IMR-90 (cell line): ENCODE results near the gene PSMD11. TPM values are rescaled to one million over a fixed set of nuclear protein-coding genes. Genes with fewer than 3 reads are reported as not detected.

ENCODE experiments used
- ATAC-seq: fragments of 200-7000 bp; cut with Tn5 transposase; 2 replicates; pipeline ENCODE4 v1.9.1; 2020; ENCODE audit warnings: low read depth, mild to moderate bottlenecking, moderate library complexity
- BruUV-seq: library from RNA; stranded (reverse); fragments of 400-500 nt; replicated peaks from 2 replicates; lab custom pipeline; 2021; lab: Mats Ljungman, UMichigan
- CTCF ChIA-PET: fragments of 300-600 bp; formaldehyde crosslinking; extraction: SDS; loops from one replicate; lab custom pipeline; 2021; ENCODE audit warnings: antibody characterized with exemption; lab: Yijun Ruan, JAX
- POLR2A ChIA-PET: fragments of 300-600 bp; sonication (Branson Sonifier 250); formaldehyde crosslinking; loops from one replicate; lab custom pipeline; 2022; ENCODE audit warnings: antibody characterized with exemption; ENCODE audit not compliant: unreplicated experiment; lab: Charles Lee
- DNase-seq: peaks from one replicate; pipeline ENCODE4 v3.0.0; 2013
- H2AFZ ChIP-seq: replicated peaks from 2 replicates; pipeline ENCODE3; 2013; ENCODE audit warnings: low read length, mild to moderate bottlenecking; ENCODE audit not compliant: poor library complexity
- H2AK5ac ChIP-seq: 2 replicates; pipeline ENCODE4 v1.6.1; 2013; ENCODE audit warnings: low read depth, low read length, inconsistent platforms
- H2AK9ac ChIP-seq: replicated peaks from 2 replicates; pipeline ENCODE3; 2013; ENCODE audit warnings: mild to moderate bottlenecking, low read depth, low read length, moderate library complexity; ENCODE audit not compliant: poor library complexity
- H2BK120ac ChIP-seq: 2 replicates; pipeline ENCODE4 v1.6.1; 2013; ENCODE audit warnings: low read depth, low read length, inconsistent platforms
- H2BK15ac ChIP-seq: 3 replicates; pipeline ENCODE4 v1.6.1; 2013; ENCODE audit warnings: low read depth, low read length, inconsistent platforms
- H2BK20ac ChIP-seq: 2 replicates; pipeline ENCODE4 v1.6.1; 2013; ENCODE audit warnings: low read depth, mild to moderate bottlenecking, inconsistent platforms, low read length, moderate library complexity
- H2BK5ac ChIP-seq: 2 replicates; pipeline ENCODE4 v1.6.1; 2013; ENCODE audit warnings: mild to moderate bottlenecking, low read depth, low read length, inconsistent platforms; ENCODE audit not compliant: poor library complexity, severe bottlenecking
- H3K14ac ChIP-seq: replicated peaks from 2 replicates; pipeline ENCODE4 v1.6.1; 2013; ENCODE audit warnings: low read depth, low read length, inconsistent platforms
- H3K18ac ChIP-seq: 2 replicates; pipeline ENCODE4 v1.6.1; 2013; ENCODE audit warnings: low read depth, low read length, control low read depth
- H3K23ac ChIP-seq: 2 replicates; pipeline ENCODE4 v1.6.1; 2013; ENCODE audit warnings: low read depth, low read length, inconsistent platforms
- H3K27ac ChIP-seq: 2 replicates; pipeline ENCODE4 v1.5.1; 2013; ENCODE audit warnings: mild to moderate bottlenecking, control low read depth, low read length; ENCODE audit not compliant: insufficient read depth
- H3K27me3 ChIP-seq: 2 replicates; pipeline ENCODE4 v1.6.1; 2013; ENCODE audit warnings: low read length; ENCODE audit not compliant: control insufficient read depth, insufficient read depth
- H3K36me3 ChIP-seq: 2 replicates; pipeline ENCODE4 v1.6.1; 2013; ENCODE audit warnings: low read length, mixed read lengths; ENCODE audit not compliant: control insufficient read depth, insufficient read depth
- H3K4ac ChIP-seq: 2 replicates; pipeline ENCODE4 v1.6.1; 2013; ENCODE audit warnings: low read depth, low read length, inconsistent platforms
- H3K4me1 ChIP-seq: 2 replicates; pipeline ENCODE4 v1.6.1; 2013; ENCODE audit warnings: low read length, mixed read lengths; ENCODE audit not compliant: control insufficient read depth, insufficient read depth
- H3K4me2 ChIP-seq: 2 replicates; pipeline ENCODE4 v1.6.1; 2013; ENCODE audit warnings: low read depth, mild to moderate bottlenecking, control low read depth, low read length, moderate library complexity
- H3K4me3 ChIP-seq: 2 replicates; pipeline ENCODE4 v1.5.1; 2013; ENCODE audit warnings: low read depth, mild to moderate bottlenecking, control low read depth, low read length, moderate library complexity; ENCODE audit not compliant: insufficient read depth
- H3K56ac ChIP-seq: 2 replicates; pipeline ENCODE4 v1.6.1; 2013; ENCODE audit warnings: low read length, inconsistent platforms; ENCODE audit not compliant: insufficient read depth; ENCODE audit errors: extremely low read depth
- H3K79me1 ChIP-seq, 2 experiments: 2 replicates each; pipeline ENCODE4 v1.6.1; 2013; ENCODE audit warnings: low read length in 2 of 2, inconsistent platforms in 1 of 2, low read depth in 1 of 2
- H3K9ac ChIP-seq: 2 replicates; pipeline ENCODE4 v1.6.1; 2013; ENCODE audit warnings: low read depth, low read length, control low read depth
- H3K9me1 ChIP-seq: 2 replicates; pipeline ENCODE4 v1.6.1; 2013; ENCODE audit warnings: low read length, inconsistent platforms; ENCODE audit not compliant: insufficient read depth
- H3K9me3 ChIP-seq: 2 replicates; pipeline ENCODE4 v1.6.1; 2013; ENCODE audit warnings: low read length; ENCODE audit not compliant: control insufficient read depth, insufficient read depth
- H4K20me1 ChIP-seq: 2 replicates; pipeline ENCODE4 v1.6.1; 2013; ENCODE audit warnings: low read length, inconsistent platforms; ENCODE audit not compliant: insufficient read depth
- H4K5ac ChIP-seq: 2 replicates; pipeline ENCODE4 v1.6.1; 2013; ENCODE audit warnings: mild to moderate bottlenecking, low read depth, low read length, control low read depth
- H4K8ac ChIP-seq, 2 experiments: 2 replicates each; pipeline ENCODE4 v1.6.1; 2013; ENCODE audit warnings: low read depth in 2 of 2, low read length in 2 of 2, control low read depth in 1 of 2, inconsistent platforms in 1 of 2
- H4K91ac ChIP-seq: 2 replicates; pipeline ENCODE4 v1.6.1; 2013; ENCODE audit warnings: low read depth, low read length, inconsistent platforms; ENCODE audit not compliant: insufficient read depth
- BHLHE40 ChIP-seq: fragments of 150-350 bp; IDR thresholded peaks from 2 replicates; pipeline ENCODE4 v1.6.1; 2016; ENCODE audit warnings: mild to moderate bottlenecking, low read depth, low read length
- FOS ChIP-seq: fragments of 150-350 bp; IDR thresholded peaks from 2 replicates; pipeline ENCODE4 v1.6.1; 2016; ENCODE audit warnings: low read depth, low read length
- POLR2A ChIP-seq: IDR thresholded peaks from 2 replicates; pipeline ENCODE4 v1.6.1; 2012; ENCODE audit warnings: mild to moderate bottlenecking, low read depth, low read length
- USF2 ChIP-seq: fragments of 150-350 bp; IDR thresholded peaks from 2 replicates; pipeline ENCODE4 v1.6.1; 2017; ENCODE audit warnings: mild to moderate bottlenecking, antibody characterized with exemption, low read length, low read depth
- WGBS, 2 experiments: methylation state at CpG; one replicate each; pipeline versions ENCODE4 v1.1.5 to v1.1.7; 2013; ENCODE audit warnings: missing lambda C conversion rate in 2 of 2; ENCODE audit not compliant: insufficient read length in 1 of 2; ENCODE audit errors: extremely low coverage in 2 of 2; 5-methylcytosine and 5-hydroxymethylcytosine counted together
- dilution Hi-C: fragments of 300-500 bp; cut with HindIII; formaldehyde crosslinking; loops from one replicate; pipeline ENCODE4 v1.14.3; 2018; ENCODE audit warnings: low sequenced_read_pairs; ENCODE audit not compliant: unreplicated experiment
- in situ Hi-C: fragments of 300-500 bp; cut with MboI; formaldehyde crosslinking; loops from 3 replicates; pipeline ENCODE4 v1.14.3; 2019; ENCODE audit warnings: low sequenced_read_pairs, inconsistent platforms, mixed read lengths
- intact Hi-C: fragments of 100-400 bp; cut with micrococcal nuclease; formaldehyde crosslinking; loops from 2 replicates; pipeline ENCODE4 v1.10.0; 2022
- polyA plus RNA-seq, 3 experiments: library from polyadenylated mRNA; depleted of rRNA; stranded (reverse); fragments of >200 nt; gene quantifications; 2 replicates each; pipeline ENCODE4 v1.2.3, GENCODE V29; 2012; ENCODE audit warnings: low replicate concordance in 1 of 3
- total RNA-seq: library from RNA; depleted of rRNA; stranded (reverse); fragments of >200 nt; gene quantifications from 2 replicates; pipeline ENCODE4 v1.2.3, GENCODE V29; 2012

PSMD11 gene
- total and polyA plus RNA-seq, 2 of the 4 experiments (the other 2 are of a cell fraction), result 64.7 to 85.9 TPM

- H3K4me3 ChIP-seq, result peak overlapping the region; percentile 99
- H2AK9ac ChIP-seq, result no peak overlapping the region
- H3K9me1 ChIP-seq, result 0 out of 2 replicates have a peak, but pooled peaks cover 3% of the 10 kb centered on the region
- DNase-seq, result no peak
- peak overlapping the region; percentile 31 for H2BK5ac ChIP-seq
- intact Hi-C loops (loop anchor here (10.0 kb wide), 1 partner anchor 191 kb away; no protein-coding TSS in a partner anchor), in situ Hi-C loops (no loop called here), dilution Hi-C loops (no loop called here)
- H3K56ac ChIP-seq, result no peak overlapping the region
- H2BK120ac ChIP-seq, result no peak overlapping the region
- no peaks in the 10 kb centered on the region for H3K9me3 ChIP-seq
- H4K20me1 ChIP-seq, result peaks cover 22% of the 10 kb centered on the region; the same call in 1 of the 2 replicates
- H4K91ac ChIP-seq, result no peak overlapping the region
- peak overlapping the region; percentile 90 for H3K23ac ChIP-seq
- CTCF ChIA-PET, result no interaction called here
- no peak overlapping the region; the same call in 1 of the 2 replicates for H3K4ac ChIP-seq
- no peak overlapping the region for H4K8ac ChIP-seq
- H4K5ac ChIP-seq, result no peak overlapping the region
- ATAC-seq, result no peak
- peak overlapping the region; percentile 56 for H3K14ac ChIP-seq
- no TSS peak for BruUV-seq
- POLR2A ChIA-PET, result no interaction called here
- peaks cover 6% of the 10 kb centered on the region for H3K4me1 ChIP-seq
- H2AFZ ChIP-seq, result no peak overlapping the region
- H3K27ac ChIP-seq, result no peak overlapping the region
- peak overlapping the region; percentile 98 for H3K4me2 ChIP-seq
- no peak overlapping the region for H2BK20ac ChIP-seq
- no peak overlapping the region for H2BK15ac ChIP-seq
- 37% methylated on average over 2 of the region's 6 CpGs; no CpG with 5 or more reads in 1 of the 2 experiments for WGBS, 2 experiments
- H3K9ac ChIP-seq, result peak overlapping the region; percentile 80; the same call in 1 of the 2 replicates
- peaks cover 12% of the 10 kb centered on the region; the same call in 1 of the 2 replicates for H3K36me3 ChIP-seq
- H3K27me3 ChIP-seq, result peaks cover 6% of the 10 kb centered on the region; the same call in 1 of the 2 replicates
- no peak for TF ChIP-seq BHLHE40
- no peak for TF ChIP-seq FOS
- no peak for TF ChIP-seq POLR2A
- TF ChIP-seq USF2, result no peak
- H3K79me1 ChIP-seq, result peaks cover 16 to 22% of the 10 kb centered on the region in 2 experiments
- H2AK5ac ChIP-seq, result no peak overlapping the region
- H3K18ac ChIP-seq, result no peak overlapping the region
Measured at GRCh38 chr17:32445497-32445896, 1.2 kb downstream of the PSMD11 start.
